ENCODE results near the gene EZR. TPM values are rescaled to one million over a fixed set of nuclear protein-coding genes. Genes with fewer than 3 reads are reported as not detected.

Gene EZR
- total RNA-seq, 1 experiment from 2014 or later, result 1,402 TPM

- peaks cover 56 to 74% of the 10 kb centered on the region in 2 experiments for H3K4me1 ChIP-seq (ENCODE audit: control insufficient read depth in 1 of 2, insufficient read depth in 2 of 2, low read length in 2 of 2)
- no peak overlapping the region for H2AFZ ChIP-seq (ENCODE audit: low read depth, low read length, poor library complexity, severe bottlenecking)
- no peaks in the 10 kb centered on the region for H4K20me1 ChIP-seq (ENCODE audit: insufficient read depth)
- H3K9me3 ChIP-seq (ENCODE audit: control insufficient read depth in 1 of 2, insufficient read depth in 1 of 2, low read depth in 1 of 2, low read length in 2 of 2), result no peaks in the 10 kb centered on the region
- H3K9ac ChIP-seq (ENCODE audit: low read length), result peak overlapping the region; percentile 73
- H3K36me3 ChIP-seq (ENCODE audit: control insufficient read depth in 1 of 2, insufficient read depth in 2 of 2, low read length in 2 of 2), result no peaks in the 10 kb centered on the region
- TF ChIP-seq CEBPB (IDR thresholded peaks at IDR 0.05; ENCODE audit: low read depth), result no peak
- TF ChIP-seq, protein P1, sequence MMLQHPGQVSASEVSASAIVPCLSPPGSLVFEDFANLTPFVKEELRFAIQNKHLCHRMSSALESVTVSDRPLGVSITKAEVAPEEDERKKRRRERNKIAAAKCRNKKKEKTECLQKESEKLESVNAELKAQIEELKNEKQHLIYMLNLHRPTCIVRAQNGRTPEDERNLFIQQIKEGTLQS (IDR thresholded peaks at IDR 0.05), result no peak
- no peak for TF ChIP-seq SIN3A (IDR thresholded peaks at IDR 0.05; ENCODE audit: low read depth)
- TF ChIP-seq POLR2AphosphoS5 (IDR thresholded peaks at IDR 0.05; ENCODE audit: low read depth, low read length), result peak; percentile 58
- TF ChIP-seq JUND (IDR thresholded peaks at IDR 0.05), result no peak
- TF ChIP-seq EZH2phosphoT487 (IDR thresholded peaks at IDR 0.05; ENCODE audit: borderline replicate concordance), result no peak
- peak; percentile 51 for TF ChIP-seq YY1 (IDR thresholded peaks at IDR 0.05; ENCODE audit: extremely low read depth, insufficient replicate concordance, low read depth, low read length)
- TF ChIP-seq CBX3 (IDR thresholded peaks at IDR 0.05; ENCODE audit: low read depth), result no peak
- no peaks in the 10 kb centered on the region for H3K9me2 ChIP-seq (ENCODE audit: insufficient read depth)
- no peaks in the 10 kb centered on the region for H3K27me3 ChIP-seq (ENCODE audit: insufficient read depth, low read length)
- RAD21 ChIA-PET (ENCODE audit: low non-redundant PET in 1 of 2, low total read pairs in 2 of 2, uncharacterized antibody in 2 of 2, unreplicated experiment in 2 of 2), result no interaction called here
- TSS peak; percentile 43 for BruUV-seq (replicated peaks)
- H3K4me2 ChIP-seq (ENCODE audit: low read length), result peak overlapping the region; percentile 82
- H3K4me3 ChIP-seq (replicated peaks in 1 of 2; ENCODE audit: low read depth in 1 of 2, low read length in 2 of 2), result peak overlapping the region; percentile 10 to 44
- CTCF ChIA-PET, result no interaction called here
- intact Hi-C loops (cut with micrococcal nuclease), result loop anchor here (1.0 to 5.0 kb wide), 3 partner anchors 32 to 147 kb away; no protein-coding TSS in a partner anchor
- DNase-seq (ENCODE audit: low read depth, low spot score) (peak; percentile 97), ATAC-seq (peak; percentile 46)
- H3K79me2 ChIP-seq (ENCODE audit: insufficient read depth, low read length), result peaks cover 42% of the 10 kb centered on the region
- H3K27ac ChIP-seq (ENCODE audit: low read depth, low read length), result peak overlapping the region; percentile 85
- POLR2A ChIA-PET, result interaction anchor here (1.3 to 5.8 kb wide), 2 partner anchors 17 to 19 kb away, joined by 9 to 109 read pairs; no protein-coding TSS in a partner anchor
Observed at GRCh38 chr6:158849899-158850806, 31.0 kb upstream of the EZR start.

- H3K79me2 ChIP-seq (ENCODE audit: insufficient read depth, low read length), result peaks cover 30% of the 10 kb centered on the region
- ChIA-PET RAD21 (ENCODE audit: low non-redundant PET in 1 of 2, low total read pairs in 2 of 2, uncharacterized antibody in 2 of 2, unreplicated experiment in 2 of 2) (no interaction called here), CTCF (no interaction called here), POLR2A (interaction anchor here (1.3 kb wide), 1 partner anchor 21 kb away, joined by 9 read pairs; no protein-coding TSS in a partner anchor)
- peak overlapping the region; percentile 11 for H3K9ac ChIP-seq (ENCODE audit: low read length)
- H3K9me3 ChIP-seq (ENCODE audit: control insufficient read depth in 1 of 2, insufficient read depth in 1 of 2, low read depth in 1 of 2, low read length in 2 of 2), result no peaks in the 10 kb centered on the region
- H3K27me3 ChIP-seq (ENCODE audit: insufficient read depth, low read length), result no peaks in the 10 kb centered on the region
- H4K20me1 ChIP-seq (ENCODE audit: insufficient read depth), result no peaks in the 10 kb centered on the region
- no peak overlapping the region for H2AFZ ChIP-seq (ENCODE audit: low read depth, low read length, poor library complexity, severe bottlenecking)
- no peak for TF ChIP-seq ELF1 (IDR thresholded peaks at IDR 0.05; ENCODE audit: borderline replicate concordance, low read depth)
- intact Hi-C loops (cut with micrococcal nuclease), result no loop called here
- peak overlapping the region; percentile 85; the same call in 1 of the 2 replicates for H3K27ac ChIP-seq (ENCODE audit: low read depth, low read length)
- H3K9me2 ChIP-seq (ENCODE audit: insufficient read depth), result no peaks in the 10 kb centered on the region
- no peak for DNase-seq (ENCODE audit: low read depth, low spot score)
- no peak overlapping the region for H3K4me3 ChIP-seq (replicated peaks in 1 of 2; ENCODE audit: low read depth in 1 of 2, low read length in 2 of 2)
- H3K36me3 ChIP-seq (ENCODE audit: control insufficient read depth in 1 of 2, insufficient read depth in 2 of 2, low read length in 2 of 2), result no peaks in the 10 kb centered on the region
- BruUV-seq (replicated peaks), result no TSS peak
- H3K4me2 ChIP-seq (ENCODE audit: low read length), result peak overlapping the region; percentile 82; the same call in 1 of the 2 replicates
- no peak for ATAC-seq
- H3K4me1 ChIP-seq (ENCODE audit: control insufficient read depth in 1 of 2, insufficient read depth in 2 of 2, low read length in 2 of 2), result peaks cover 43 to 58% of the 10 kb centered on the region in 2 experiments
Observed at GRCh38 chr6:158848490-158848895, 29.3 kb upstream of the EZR start.

Data from HCT116 (cell line).